Measurements from ENCODE around the gene ZNF827. TPM values are rescaled to one million over a fixed set of nuclear protein-coding genes. Genes with fewer than 3 reads are reported as not detected.

ZNF827 gene
- polyA plus RNA-seq, 1 donor from 2014 or later, result 12.1 TPM

- no peaks in the 10 kb centered on the region for H4K20me1 ChIP-seq (ENCODE audit: insufficient read depth)
- H3K4me3 ChIP-seq (ENCODE audit: low read length), result no peak overlapping the region
- TF ChIP-seq SMC3 (conservative IDR thresholded peaks at IDR 0.05; ENCODE audit: poor library complexity), result no peak
- no peak for TF ChIP-seq POLR2AphosphoS5 (IDR thresholded peaks at IDR 0.05)
- TF ChIP-seq EP300 (conservative IDR thresholded peaks at IDR 0.05; ENCODE audit: poor library complexity, severe bottlenecking), result no peak
- no peak for TF ChIP-seq REST (IDR thresholded peaks at IDR 0.05; ENCODE audit: borderline replicate concordance)
- no peak for TF ChIP-seq EZH2 (IDR thresholded peaks at IDR 0.05; ENCODE audit: borderline replicate concordance, insufficient read depth, low read length, poor library complexity, severe bottlenecking)
- TF ChIP-seq TAF1 (IDR thresholded peaks at IDR 0.05; ENCODE audit: low read depth), result no peak
- TF ChIP-seq CTCF (IDR thresholded peaks at IDR 0.05; ENCODE audit: poor library complexity, severe bottlenecking), result no peak
- H3F3A ChIP-seq (ENCODE audit: insufficient read depth, low read length, poor library complexity, severe bottlenecking), result no peaks in the 10 kb centered on the region
- H2AFZ ChIP-seq (ENCODE audit: low read depth, low read length), result no peak overlapping the region
- H3K9ac ChIP-seq (ENCODE audit: low read length), result no peak overlapping the region
- H3K9me2 ChIP-seq (ENCODE audit: insufficient read depth, low read length), result no peaks in the 10 kb centered on the region
- H3K79me2 ChIP-seq (replicated peaks; ENCODE audit: insufficient read depth, low read length), result no peaks in the 10 kb centered on the region
- H3K36me3 ChIP-seq (ENCODE audit: insufficient read depth, low read length), result no peaks in the 10 kb centered on the region
- no peaks in the 10 kb centered on the region for H3K9me3 ChIP-seq (ENCODE audit: low read length)
- no peak overlapping the region for H3K4me2 ChIP-seq (ENCODE audit: low read length)
- H3K27ac ChIP-seq (ENCODE audit: low read length), result no peak overlapping the region
- no peaks in the 10 kb centered on the region for H3K27me3 ChIP-seq (ENCODE audit: insufficient read depth, low read depth, low read length)
Observed at GRCh38 chr4:145784036-145784435, 154.6 kb downstream of the ZNF827 start.

GRCh38 chr4:145782756-145783155 lies 155.9 kb downstream of the ZNF827 start:
- TF ChIP-seq RAD21 (conservative IDR thresholded peaks at IDR 0.05) (no peak), TAF1 (IDR thresholded peaks at IDR 0.05; ENCODE audit: low read depth) (no peak), POLR2AphosphoS5 (IDR thresholded peaks at IDR 0.05) (no peak)
- no peaks in the 10 kb centered on the region for H3K27me3 ChIP-seq (ENCODE audit: insufficient read depth, low read depth, low read length)
- H4K20me1 ChIP-seq (ENCODE audit: insufficient read depth), result no peaks in the 10 kb centered on the region
- H3K9me3 ChIP-seq (ENCODE audit: low read length), result no peaks in the 10 kb centered on the region
- no peak overlapping the region for H3K4me3 ChIP-seq (ENCODE audit: low read length)
- H3F3A ChIP-seq (ENCODE audit: insufficient read depth, low read length, poor library complexity, severe bottlenecking), result no peaks in the 10 kb centered on the region
- H3K79me2 ChIP-seq (replicated peaks; ENCODE audit: insufficient read depth, low read length), result no peaks in the 10 kb centered on the region
- H3K27ac ChIP-seq (ENCODE audit: low read length), result no peak overlapping the region
- no peaks in the 10 kb centered on the region for H3K36me3 ChIP-seq (ENCODE audit: insufficient read depth, low read length)
- no peak overlapping the region for H2AFZ ChIP-seq (ENCODE audit: low read depth, low read length)
- H3K9me2 ChIP-seq (ENCODE audit: insufficient read depth, low read length), result no peaks in the 10 kb centered on the region
- H3K4me2 ChIP-seq (ENCODE audit: low read length), result no peak overlapping the region
- no peak overlapping the region for H3K9ac ChIP-seq (ENCODE audit: low read length)

GRCh38 chr4:145781351-145781750 lies 157.3 kb downstream of the ZNF827 start:
- Histone ChIP-seq H3K4me2 (ENCODE audit: low read length) (no peak overlapping the region), H3K9me2 (ENCODE audit: insufficient read depth, low read length) (no peaks in the 10 kb centered on the region), H3F3A (ENCODE audit: insufficient read depth, low read length, poor library complexity, severe bottlenecking) (no peaks in the 10 kb centered on the region), H3K9me3 (ENCODE audit: low read length) (no peaks in the 10 kb centered on the region), H3K27me3 (ENCODE audit: insufficient read depth, low read depth, low read length) (no peaks in the 10 kb centered on the region), H2AFZ (ENCODE audit: low read depth, low read length) (no peak overlapping the region), H3K36me3 (ENCODE audit: insufficient read depth, low read length) (no peaks in the 10 kb centered on the region), H4K20me1 (ENCODE audit: insufficient read depth) (no peaks in the 10 kb centered on the region), H3K4me3 (ENCODE audit: low read length) (no peak overlapping the region), H3K27ac (ENCODE audit: low read length) (no peak overlapping the region), H3K79me2 (replicated peaks; ENCODE audit: insufficient read depth, low read length) (no peaks in the 10 kb centered on the region), H3K9ac (ENCODE audit: low read length) (no peak overlapping the region)
- TF ChIP-seq POLR2AphosphoS5 (IDR thresholded peaks at IDR 0.05) (no peak), EP300 (conservative IDR thresholded peaks at IDR 0.05; ENCODE audit: poor library complexity, severe bottlenecking) (no peak), TAF1 (IDR thresholded peaks at IDR 0.05; ENCODE audit: low read depth) (no peak), CTCF (IDR thresholded peaks at IDR 0.05; ENCODE audit: poor library complexity, severe bottlenecking) (no peak), EZH2 (IDR thresholded peaks at IDR 0.05; ENCODE audit: borderline replicate concordance, insufficient read depth, low read length, poor library complexity, severe bottlenecking) (no peak), RAD21 (conservative IDR thresholded peaks at IDR 0.05) (no peak), MXI1 (conservative IDR thresholded peaks at IDR 0.05; ENCODE audit: poor library complexity, severe bottlenecking) (no peak), SMC3 (conservative IDR thresholded peaks at IDR 0.05; ENCODE audit: poor library complexity) (no peak), REST (IDR thresholded peaks at IDR 0.05; ENCODE audit: borderline replicate concordance) (no peak)

All from neural cell (in vitro differentiated cells).